HepG2 (cell line): ENCODE data around the gene CD93.

Experiments
- ARNT ChIP-seq: fragments of 450-650 bp; IDR thresholded peaks from 2 replicates; pipeline ENCODE4 v1.6.1; 2017
- CREB1 ChIP-seq, 2 experiments: fragments of 450-650 bp in 1 of 2; IDR thresholded peaks; 2 replicates each; pipeline ENCODE4 v1.6.1; 2016 to 2017; ENCODE audit warnings: control low read depth in 1 of 2, mild to moderate bottlenecking in 1 of 2, missing compliant biosample characterization in 1 of 2, missing genetic modification characterization in 1 of 2
- GFI1 ChIP-seq: sonication (generic); formaldehyde crosslinking; IDR thresholded peaks from 2 replicates; pipeline ENCODE4 v1.5.0; 2020; ENCODE audit warnings: missing genetic modification reagents, mild to moderate bottlenecking, borderline replicate concordance
- HDAC6 ChIP-seq: fragments of 200-600 bp; sonication (generic); IDR thresholded peaks from 2 replicates; pipeline ENCODE4 v1.7.0; 2017; ENCODE audit warnings: mild to moderate bottlenecking, antibody characterized with exemption, low read length, low read depth
- KLF12 ChIP-seq: sonication (generic); formaldehyde crosslinking; IDR thresholded peaks from 2 replicates; pipeline ENCODE4 v1.4.0; 2020; ENCODE audit warnings: missing genetic modification reagents, borderline replicate concordance
- SAFB2 ChIP-seq: sonication (generic); formaldehyde crosslinking; IDR thresholded peaks from 2 replicates; pipeline ENCODE4 v1.5.1; 2020; ENCODE audit warnings: missing genetic modification reagents, low read depth, mild to moderate bottlenecking, borderline replicate concordance
- TF ChIP-seq, protein P1 (sequence below): sonication (generic); formaldehyde crosslinking; IDR thresholded peaks from 2 replicates; pipeline ENCODE4 v1.5.0; 2020; ENCODE audit warnings: mild to moderate bottlenecking, missing genetic modification reagents, moderate library complexity
- TF ChIP-seq, protein P2 (sequence below): IDR thresholded peaks from 2 replicates; pipeline ENCODE4 v1.6.1; 2012; ENCODE audit warnings: low read length, improper control_type of control experiment
- TF ChIP-seq, protein P3 (sequence below): sonication (generic); formaldehyde crosslinking; conservative IDR thresholded peaks from 2 replicates; pipeline ENCODE4 v1.5.0; 2020; ENCODE audit warnings: missing genetic modification reagents
- TF ChIP-seq, protein P4 (sequence below): sonication (generic); formaldehyde crosslinking; IDR thresholded peaks from 2 replicates; pipeline ENCODE4 v1.8.0; 2022; ENCODE audit warnings: missing genetic modification reagents, mild to moderate bottlenecking, moderate library complexity, borderline replicate concordance

DNA sequence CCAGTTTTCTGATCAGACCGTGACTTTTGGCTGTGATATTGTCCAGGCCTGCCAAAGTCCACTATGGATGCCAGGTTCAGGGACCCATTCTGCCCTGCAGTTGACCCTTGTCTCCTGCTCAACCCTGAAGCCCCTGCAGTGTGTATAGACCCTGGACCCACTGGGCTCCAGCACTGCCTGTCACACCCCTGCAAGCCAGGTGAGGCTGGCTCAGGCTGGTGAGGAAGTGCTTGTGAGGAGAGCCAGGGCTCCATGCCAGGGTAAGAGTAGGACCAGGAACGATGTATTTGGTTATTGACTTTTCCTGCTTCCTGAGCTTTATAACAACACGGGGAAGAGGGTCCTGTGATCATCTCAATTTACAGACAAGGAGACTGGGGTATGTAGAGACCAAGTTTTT is 19.1 kb upstream of the CD93 start:
- no peak for TF ChIP-seq HDAC6
- TF ChIP-seq, protein P1, sequence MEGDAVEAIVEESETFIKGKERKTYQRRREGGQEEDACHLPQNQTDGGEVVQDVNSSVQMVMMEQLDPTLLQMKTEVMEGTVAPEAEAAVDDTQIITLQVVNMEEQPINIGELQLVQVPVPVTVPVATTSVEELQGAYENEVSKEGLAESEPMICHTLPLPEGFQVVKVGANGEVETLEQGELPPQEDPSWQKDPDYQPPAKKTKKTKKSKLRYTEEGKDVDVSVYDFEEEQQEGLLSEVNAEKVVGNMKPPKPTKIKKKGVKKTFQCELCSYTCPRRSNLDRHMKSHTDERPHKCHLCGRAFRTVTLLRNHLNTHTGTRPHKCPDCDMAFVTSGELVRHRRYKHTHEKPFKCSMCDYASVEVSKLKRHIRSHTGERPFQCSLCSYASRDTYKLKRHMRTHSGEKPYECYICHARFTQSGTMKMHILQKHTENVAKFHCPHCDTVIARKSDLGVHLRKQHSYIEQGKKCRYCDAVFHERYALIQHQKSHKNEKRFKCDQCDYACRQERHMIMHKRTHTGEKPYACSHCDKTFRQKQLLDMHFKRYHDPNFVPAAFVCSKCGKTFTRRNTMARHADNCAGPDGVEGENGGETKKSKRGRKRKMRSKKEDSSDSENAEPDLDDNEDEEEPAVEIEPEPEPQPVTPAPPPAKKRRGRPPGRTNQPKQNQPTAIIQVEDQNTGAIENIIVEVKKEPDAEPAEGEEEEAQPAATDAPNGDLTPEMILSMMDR, result no peak
- TF ChIP-seq, protein P2, sequence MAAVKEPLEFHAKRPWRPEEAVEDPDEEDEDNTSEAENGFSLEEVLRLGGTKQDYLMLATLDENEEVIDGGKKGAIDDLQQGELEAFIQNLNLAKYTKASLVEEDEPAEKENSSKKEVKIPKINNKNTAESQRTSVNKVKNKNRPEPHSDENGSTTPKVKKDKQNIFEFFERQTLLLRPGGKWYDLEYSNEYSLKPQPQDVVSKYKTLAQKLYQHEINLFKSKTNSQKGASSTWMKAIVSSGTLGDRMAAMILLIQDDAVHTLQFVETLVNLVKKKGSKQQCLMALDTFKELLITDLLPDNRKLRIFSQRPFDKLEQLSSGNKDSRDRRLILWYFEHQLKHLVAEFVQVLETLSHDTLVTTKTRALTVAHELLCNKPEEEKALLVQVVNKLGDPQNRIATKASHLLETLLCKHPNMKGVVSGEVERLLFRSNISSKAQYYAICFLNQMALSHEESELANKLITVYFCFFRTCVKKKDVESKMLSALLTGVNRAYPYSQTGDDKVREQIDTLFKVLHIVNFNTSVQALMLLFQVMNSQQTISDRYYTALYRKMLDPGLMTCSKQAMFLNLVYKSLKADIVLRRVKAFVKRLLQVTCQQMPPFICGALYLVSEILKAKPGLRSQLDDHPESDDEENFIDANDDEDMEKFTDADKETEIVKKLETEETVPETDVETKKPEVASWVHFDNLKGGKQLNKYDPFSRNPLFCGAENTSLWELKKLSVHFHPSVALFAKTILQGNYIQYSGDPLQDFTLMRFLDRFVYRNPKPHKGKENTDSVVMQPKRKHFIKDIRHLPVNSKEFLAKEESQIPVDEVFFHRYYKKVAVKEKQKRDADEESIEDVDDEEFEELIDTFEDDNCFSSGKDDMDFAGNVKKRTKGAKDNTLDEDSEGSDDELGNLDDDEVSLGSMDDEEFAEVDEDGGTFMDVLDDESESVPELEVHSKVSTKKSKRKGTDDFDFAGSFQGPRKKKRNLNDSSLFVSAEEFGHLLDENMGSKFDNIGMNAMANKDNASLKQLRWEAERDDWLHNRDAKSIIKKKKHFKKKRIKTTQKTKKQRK, result no peak
- no peak for TF ChIP-seq GFI1 (CRISPR knock-in tag)
- TF ChIP-seq, protein P3, sequence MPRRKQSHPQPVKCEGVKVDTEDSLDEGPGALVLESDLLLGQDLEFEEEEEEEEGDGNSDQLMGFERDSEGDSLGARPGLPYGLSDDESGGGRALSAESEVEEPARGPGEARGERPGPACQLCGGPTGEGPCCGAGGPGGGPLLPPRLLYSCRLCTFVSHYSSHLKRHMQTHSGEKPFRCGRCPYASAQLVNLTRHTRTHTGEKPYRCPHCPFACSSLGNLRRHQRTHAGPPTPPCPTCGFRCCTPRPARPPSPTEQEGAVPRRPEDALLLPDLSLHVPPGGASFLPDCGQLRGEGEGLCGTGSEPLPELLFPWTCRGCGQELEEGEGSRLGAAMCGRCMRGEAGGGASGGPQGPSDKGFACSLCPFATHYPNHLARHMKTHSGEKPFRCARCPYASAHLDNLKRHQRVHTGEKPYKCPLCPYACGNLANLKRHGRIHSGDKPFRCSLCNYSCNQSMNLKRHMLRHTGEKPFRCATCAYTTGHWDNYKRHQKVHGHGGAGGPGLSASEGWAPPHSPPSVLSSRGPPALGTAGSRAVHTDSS (CRISPR knock-in tag), result no peak
- TF ChIP-seq KLF12 (CRISPR knock-in tag), result no peak
- TF ChIP-seq, protein P4, sequence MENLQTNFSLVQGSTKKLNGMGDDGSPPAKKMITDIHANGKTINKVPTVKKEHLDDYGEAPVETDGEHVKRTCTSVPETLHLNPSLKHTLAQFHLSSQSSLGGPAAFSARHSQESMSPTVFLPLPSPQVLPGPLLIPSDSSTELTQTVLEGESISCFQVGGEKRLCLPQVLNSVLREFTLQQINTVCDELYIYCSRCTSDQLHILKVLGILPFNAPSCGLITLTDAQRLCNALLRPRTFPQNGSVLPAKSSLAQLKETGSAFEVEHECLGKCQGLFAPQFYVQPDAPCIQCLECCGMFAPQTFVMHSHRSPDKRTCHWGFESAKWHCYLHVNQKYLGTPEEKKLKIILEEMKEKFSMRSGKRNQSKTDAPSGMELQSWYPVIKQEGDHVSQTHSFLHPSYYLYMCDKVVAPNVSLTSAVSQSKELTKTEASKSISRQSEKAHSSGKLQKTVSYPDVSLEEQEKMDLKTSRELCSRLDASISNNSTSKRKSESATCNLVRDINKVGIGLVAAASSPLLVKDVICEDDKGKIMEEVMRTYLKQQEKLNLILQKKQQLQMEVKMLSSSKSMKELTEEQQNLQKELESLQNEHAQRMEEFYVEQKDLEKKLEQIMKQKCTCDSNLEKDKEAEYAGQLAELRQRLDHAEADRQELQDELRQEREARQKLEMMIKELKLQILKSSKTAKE, result no peak
- no peak for TF ChIP-seq CREB1 (IDR thresholded peaks at IDR 0.05)
- no peak for TF ChIP-seq CREB1 (CRISPR knock-in tag; IDR thresholded peaks at IDR 0.05)
- TF ChIP-seq SAFB2 (CRISPR knock-in tag), result no peak
- TF ChIP-seq ARNT, result no peak
